ENCODE data around the gene SMIM36. TPM values are rescaled to one million over a fixed set of nuclear protein-coding genes. Genes with fewer than 3 reads are reported as not detected.

Gene SMIM36
- total RNA-seq (2022; extraction: Qiagen RNA extraction): not detected in 5 replicates

GRCh38 chr17:55510986-55511721, at the start of gene SMIM36:
Gene SMIM36, minus strand, starts transcription at chr17:55511452.

GRCh38 chr17:55421179-55421934, 89.9 kb downstream of the SMIM36 start, which contains the start of gene MMD:
Gene MMD, minus strand, starts transcription at chr17:55421835. Its CDS starts 140 bp downstream, at chr17:55421695.

Other genes starting within 250 kb of the SMIM36 start
- gene HLF, start 246.5 kb downstream of the SMIM36 start, total RNA-seq (2022; extraction: Qiagen RNA extraction): 0.09 to 0.14 TPM (median 0.10 TPM) in 5 replicates
- 26.5 to 33.1 TPM (median 29.7 TPM) in 5 replicates for gene MMD, start 89.6 kb downstream of the SMIM36 start, total RNA-seq (2022; extraction: Qiagen RNA extraction)
- 0.06 to 0.15 TPM in 2 of 5 replicates, not detected in the others for gene TMEM100, start 211.4 kb upstream of the SMIM36 start, total RNA-seq (2022; extraction: Qiagen RNA extraction)
- 16.7 to 26.3 TPM (median 19.6 TPM) in 5 replicates for gene PCTP, start 239.6 kb upstream of the SMIM36 start, total RNA-seq (2022; extraction: Qiagen RNA extraction)

Measured in A549 treated with Hydrocortisone at 1 μM for 4 hours (cell line).